Measurements from ENCODE around the gene MNX1. TPM values are rescaled to one million over a fixed set of nuclear protein-coding genes. Genes with fewer than 3 reads are reported as not detected.

Gene MNX1
- total RNA-seq, result not detected in 2 replicates

DNA sequence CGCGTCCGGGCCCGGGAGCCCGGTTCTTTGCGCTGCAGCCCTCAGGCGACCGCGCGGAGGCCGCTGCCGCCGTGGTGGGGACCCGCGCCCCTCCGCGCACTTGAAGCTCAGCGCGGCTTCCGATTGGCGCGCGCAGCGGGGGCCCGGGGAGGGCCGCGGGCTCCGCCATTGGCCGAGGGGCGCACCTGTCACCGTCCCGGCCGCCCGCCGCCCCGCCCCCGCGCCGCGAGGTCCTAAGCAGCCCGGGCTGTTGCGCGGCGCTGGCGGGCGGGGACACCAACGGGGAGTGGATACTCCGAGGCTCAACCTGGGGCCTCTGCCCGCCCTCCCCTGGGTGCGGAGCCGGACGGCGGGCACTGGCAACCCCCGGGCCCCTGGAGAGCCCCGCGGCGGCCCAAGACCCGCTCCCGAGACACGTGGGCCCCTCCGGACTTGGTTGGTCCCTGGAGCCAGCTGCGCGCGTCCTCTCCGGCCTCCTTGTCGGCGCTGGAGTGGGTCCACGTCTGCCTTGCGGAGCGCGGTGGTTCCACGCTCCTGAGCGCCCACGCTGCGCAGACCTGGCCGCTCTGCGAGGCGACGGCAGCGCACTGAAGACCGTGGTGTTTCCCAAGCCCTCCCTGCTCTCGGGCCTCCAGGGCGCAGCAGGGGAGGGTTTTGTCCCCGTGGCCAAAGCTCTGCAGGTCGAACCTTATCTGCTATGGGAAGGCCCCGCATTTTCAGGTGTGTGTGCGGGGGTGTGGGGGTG, at the start of gene MNX1:
Gene MNX1, minus strand, starts transcription at position 76 of the 745 bp plus-strand sequence. CDS start 313 bp downstream, outside the sequence.
- intact Hi-C loops (cut with micrococcal nuclease), result loop anchor here (2.0 kb wide), 1 partner anchor 680 kb away; no protein-coding TSS in a partner anchor
- peak within 1 kb of the TSS; percentile 51 for H3K27ac Mint-ChIP-seq

DNA sequence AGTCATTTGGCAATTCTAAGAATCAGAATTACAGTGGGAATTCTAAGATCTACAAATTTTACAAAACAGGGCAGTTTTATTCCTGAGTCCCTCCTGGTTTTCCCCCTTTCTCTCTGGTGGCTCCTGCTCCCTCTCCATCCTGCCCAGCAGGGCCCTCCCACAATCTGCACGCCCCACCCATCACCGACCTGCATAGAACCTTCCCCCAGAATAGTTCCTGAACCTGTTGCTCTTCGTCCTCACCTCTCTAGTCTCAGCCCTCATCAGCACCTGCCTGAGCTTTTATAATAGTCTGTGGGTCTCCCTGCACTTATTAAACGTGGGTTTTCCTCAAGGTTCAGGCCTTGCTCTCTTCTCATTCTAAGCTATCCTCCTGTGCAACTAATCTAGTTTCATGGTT, 49.1 kb upstream of the MNX1 start:
- Mint-ChIP-seq H3K27me3 (ENCODE audit: insufficient read depth) (no peaks in the 10 kb centered on the region), H3K4me3 (no peak overlapping the region), H3K9me3 (peaks cover 17% of the 10 kb centered on the region), H3K36me3 (ENCODE audit: low read depth) (no peaks in the 10 kb centered on the region), H3K27ac (no peak overlapping the region), H3K4me1 (ENCODE audit: low read depth) (no peaks in the 10 kb centered on the region)
- intact Hi-C loops (cut with micrococcal nuclease), result no loop called here
- no peak for DNase-seq (ENCODE audit: low spot score)

More for the DNA sequence above, at the start of gene MNX1:
- H3K36me3 Mint-ChIP-seq (ENCODE audit: low read depth), result no peaks in the 10 kb centered on the region
- peaks cover 79% of the 10 kb centered on the region for H3K27me3 Mint-ChIP-seq (ENCODE audit: insufficient read depth)
- DNase-seq (ENCODE audit: low spot score), result peak; percentile 30
- H3K4me1 Mint-ChIP-seq (ENCODE audit: low read depth), result peaks cover under 1% of the 10 kb centered on the region
- H3K4me3 Mint-ChIP-seq, result peak within 1 kb of the TSS; percentile 37
- no peaks in the 10 kb centered on the region for H3K9me3 Mint-ChIP-seq

DNA sequence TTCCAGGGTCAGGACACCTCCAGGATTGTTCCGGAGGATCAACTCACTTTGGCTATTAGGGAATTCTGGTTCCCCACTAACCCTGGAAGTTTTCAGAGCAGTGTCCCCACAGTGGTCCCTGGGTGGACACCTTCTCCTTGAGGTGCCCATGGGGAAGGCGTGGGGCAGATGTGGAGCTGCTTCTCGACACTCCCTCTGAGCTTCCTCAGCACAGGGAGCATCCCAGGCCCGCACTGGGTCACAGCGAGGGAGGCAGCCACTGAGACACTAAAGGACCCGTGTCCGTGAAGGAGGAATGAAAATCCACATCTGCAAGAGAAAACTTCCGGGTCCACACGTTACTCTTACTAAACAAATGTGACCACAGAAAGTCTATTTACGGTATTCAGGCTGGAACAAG, 48.2 kb upstream of the MNX1 start:
- H3K36me3 Mint-ChIP-seq (ENCODE audit: low read depth), result no peaks in the 10 kb centered on the region
- peaks cover 12% of the 10 kb centered on the region for H3K9me3 Mint-ChIP-seq
- intact Hi-C loops (cut with micrococcal nuclease), result no loop called here

DNA sequence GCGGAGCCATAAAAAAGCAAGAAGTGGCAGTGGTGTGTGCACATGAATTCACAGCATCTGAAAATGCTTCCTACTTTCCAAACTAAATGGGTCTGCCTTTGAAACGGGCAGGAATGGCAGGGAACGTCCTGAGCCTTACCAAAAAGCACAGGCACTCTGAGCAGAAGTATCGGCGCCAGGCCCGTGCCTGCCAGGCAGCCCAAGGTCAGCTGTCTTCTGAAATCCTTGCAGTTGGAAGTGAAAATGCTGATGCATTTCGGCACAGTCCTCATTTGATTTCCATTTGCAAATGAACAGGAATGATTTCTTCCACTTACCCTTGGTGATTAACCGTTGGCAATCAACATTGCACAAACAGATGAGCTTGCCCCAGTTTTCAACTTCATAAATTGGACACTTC, 47.6 kb upstream of the MNX1 start:
- Mint-ChIP-seq H3K36me3 (ENCODE audit: low read depth) (no peaks in the 10 kb centered on the region), H3K27me3 (ENCODE audit: insufficient read depth) (peaks cover 6% of the 10 kb centered on the region), H3K4me3 (no peak overlapping the region), H3K27ac (no peak overlapping the region), H3K4me1 (ENCODE audit: low read depth) (no peaks in the 10 kb centered on the region), H3K9me3 (peaks cover 8% of the 10 kb centered on the region)
- DNase-seq (ENCODE audit: low spot score), result no peak
- intact Hi-C loops (cut with micrococcal nuclease), result no loop called here

More for the DNA sequence above, 48.2 kb upstream of the MNX1 start:
- Mint-ChIP-seq H3K27me3 (ENCODE audit: insufficient read depth) (no peaks in the 10 kb centered on the region), H3K27ac (no peak overlapping the region), H3K4me1 (ENCODE audit: low read depth) (no peaks in the 10 kb centered on the region), H3K4me3 (no peak overlapping the region)
- DNase-seq (ENCODE audit: low spot score), result no peak

DNA sequence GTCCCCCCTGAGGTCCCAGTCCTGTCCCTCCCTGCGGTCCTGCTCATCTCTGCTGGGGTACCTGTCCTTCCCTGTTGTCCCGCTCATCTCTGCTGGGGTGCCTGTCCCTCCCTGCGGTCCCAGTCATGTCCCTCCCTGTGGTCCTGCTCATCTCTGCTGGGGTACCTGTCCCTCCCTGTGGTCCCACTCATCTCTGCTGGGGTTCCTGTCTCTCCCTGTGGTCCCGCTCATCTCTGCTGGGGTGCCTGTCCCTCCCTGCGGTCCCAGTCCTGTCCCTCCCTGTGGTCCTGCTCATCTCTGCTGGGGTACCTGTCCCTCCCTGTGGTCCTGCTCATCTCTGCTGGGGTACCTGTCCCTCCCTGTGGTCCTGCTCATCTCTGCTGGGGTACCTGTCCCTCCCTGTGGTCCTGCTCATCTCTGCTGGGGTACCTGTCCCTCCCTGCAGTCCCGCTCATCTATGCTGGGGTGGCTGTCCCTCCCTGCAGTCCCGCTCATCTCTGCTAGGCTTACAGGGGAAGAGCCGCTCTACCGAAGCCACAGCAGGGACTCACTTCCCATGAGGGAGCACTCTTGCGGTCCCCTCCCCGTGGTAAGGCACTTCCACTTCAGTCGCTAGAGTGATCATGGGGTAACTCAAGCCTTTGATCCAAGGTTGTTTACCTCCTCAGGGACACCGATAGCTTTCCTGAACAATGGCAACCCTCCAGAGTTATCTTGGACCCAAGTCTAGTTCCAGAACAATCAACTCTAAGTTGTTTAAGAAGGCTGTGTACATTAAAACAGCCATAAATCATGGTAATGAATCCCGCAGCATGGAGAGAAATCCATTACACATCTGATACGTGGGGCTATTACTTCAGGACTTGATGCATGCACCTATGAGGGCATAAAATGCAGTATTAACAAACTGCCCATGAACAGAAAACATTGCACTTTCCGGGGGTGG, 46.8 kb upstream of the MNX1 start:
- Mint-ChIP-seq H3K27ac (no peak overlapping the region), H3K4me1 (ENCODE audit: low read depth) (no peaks in the 10 kb centered on the region), H3K27me3 (ENCODE audit: insufficient read depth) (peaks cover 6% of the 10 kb centered on the region), H3K4me3 (no peak overlapping the region), H3K36me3 (ENCODE audit: low read depth) (no peaks in the 10 kb centered on the region), H3K9me3 (no peaks in the 10 kb centered on the region)
- no peak for DNase-seq (ENCODE audit: low spot score)
- intact Hi-C loops (cut with micrococcal nuclease), result no loop called here

DNA sequence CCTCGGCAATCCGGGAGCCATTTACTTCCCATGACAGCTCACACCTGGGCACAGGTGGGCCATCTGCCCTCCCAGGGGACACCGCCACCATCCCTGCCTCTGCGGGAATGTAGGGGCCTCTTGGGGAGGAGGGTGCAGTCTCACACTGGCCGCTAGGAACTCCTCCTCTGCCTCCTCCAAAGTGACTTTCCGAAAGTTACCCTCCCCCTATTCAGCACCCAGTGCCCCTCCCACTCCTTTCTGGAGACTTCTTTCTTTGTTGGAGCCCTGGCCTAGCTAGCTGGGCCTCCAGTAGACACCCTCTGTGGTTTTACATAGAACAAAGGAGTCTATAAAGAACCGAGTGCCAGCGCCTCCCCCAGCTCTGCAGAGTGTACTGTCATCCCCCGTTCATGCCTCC, 45.8 kb upstream of the MNX1 start:
- no peak for DNase-seq (ENCODE audit: low spot score)
- H3K27me3 Mint-ChIP-seq (ENCODE audit: insufficient read depth), result peaks cover 6% of the 10 kb centered on the region
- no peaks in the 10 kb centered on the region for H3K9me3 Mint-ChIP-seq
- intact Hi-C loops (cut with micrococcal nuclease), result no loop called here
- H3K27ac Mint-ChIP-seq, result no peak overlapping the region
- no peaks in the 10 kb centered on the region for H3K4me1 Mint-ChIP-seq (ENCODE audit: low read depth)
- no peak overlapping the region for H3K4me3 Mint-ChIP-seq
- H3K36me3 Mint-ChIP-seq (ENCODE audit: low read depth), result no peaks in the 10 kb centered on the region

DNA sequence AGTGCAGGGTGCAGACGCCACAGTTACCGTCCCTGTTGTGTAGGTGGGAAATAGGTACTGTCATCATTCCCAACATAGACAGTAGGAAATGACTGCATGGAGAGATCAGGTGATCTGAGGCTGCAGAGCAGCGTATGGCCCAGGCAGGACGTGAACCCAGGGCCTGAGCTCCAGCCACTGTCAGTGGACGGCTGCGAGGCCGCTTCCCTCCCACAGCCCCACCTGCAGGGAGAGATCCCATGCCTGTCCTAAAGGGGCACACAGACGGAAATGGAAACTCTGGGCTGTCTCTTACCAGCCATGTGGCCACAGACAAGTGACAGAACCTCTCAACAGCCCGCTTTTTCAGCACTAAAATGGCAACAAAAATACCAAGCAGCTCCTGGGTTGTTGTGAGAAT, 44.5 kb upstream of the MNX1 start:
- DNase-seq (ENCODE audit: low spot score), result no peak
- Mint-ChIP-seq H3K27ac (no peak overlapping the region), H3K4me1 (ENCODE audit: low read depth) (no peaks in the 10 kb centered on the region), H3K9me3 (no peaks in the 10 kb centered on the region), H3K4me3 (no peak overlapping the region), H3K36me3 (ENCODE audit: low read depth) (no peaks in the 10 kb centered on the region), H3K27me3 (ENCODE audit: insufficient read depth) (peaks cover 6% of the 10 kb centered on the region)
- intact Hi-C loops (cut with micrococcal nuclease), result no loop called here

DNA sequence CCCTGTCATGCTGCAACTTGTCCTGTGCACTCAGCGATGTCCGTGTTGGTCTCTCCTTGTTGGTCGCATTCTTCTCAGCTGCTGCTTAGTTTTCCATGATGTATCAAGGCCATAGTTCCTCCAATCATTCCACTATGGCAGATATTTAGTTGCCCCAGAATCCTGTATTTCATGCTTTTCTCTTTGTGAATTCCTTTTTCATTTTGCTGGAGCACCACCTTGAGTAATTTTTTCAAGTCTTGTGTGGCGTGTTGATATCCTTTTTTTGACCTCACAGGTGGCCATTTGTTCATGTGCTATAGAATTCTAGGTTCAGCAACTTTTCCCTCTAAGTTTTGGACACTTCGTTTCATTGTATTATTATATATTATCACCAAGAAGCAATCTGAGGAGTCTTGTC, 42.7 kb upstream of the MNX1 start:
- H3K27ac Mint-ChIP-seq, result no peak overlapping the region
- intact Hi-C loops (cut with micrococcal nuclease), result no loop called here
- H3K9me3 Mint-ChIP-seq, result no peaks in the 10 kb centered on the region
- H3K4me3 Mint-ChIP-seq, result no peak overlapping the region
- no peaks in the 10 kb centered on the region for H3K36me3 Mint-ChIP-seq (ENCODE audit: low read depth)
- no peaks in the 10 kb centered on the region for H3K4me1 Mint-ChIP-seq (ENCODE audit: low read depth)
- no peak for DNase-seq (ENCODE audit: low spot score)
- peaks cover 6% of the 10 kb centered on the region for H3K27me3 Mint-ChIP-seq (ENCODE audit: insufficient read depth)

DNA sequence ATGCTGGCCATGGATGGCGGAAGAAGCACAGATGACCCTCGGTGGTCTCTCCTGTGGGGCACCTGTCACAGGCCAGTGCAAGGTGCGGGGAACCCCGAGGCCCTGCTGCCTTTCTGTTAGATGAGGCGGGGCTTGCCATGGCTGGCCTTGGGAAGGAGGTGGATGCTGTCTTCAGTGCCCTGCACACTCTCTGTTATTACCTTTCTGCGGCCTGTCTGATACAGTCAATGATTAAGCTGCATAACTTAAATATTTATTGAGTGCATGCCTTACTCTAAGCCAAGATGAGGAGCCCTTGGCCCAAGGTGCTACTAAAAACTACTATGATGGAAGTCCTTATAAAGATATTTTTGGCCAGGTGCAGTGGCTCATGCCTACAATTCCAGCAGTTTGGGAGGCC, 36.7 kb upstream of the MNX1 start:
- Mint-ChIP-seq H3K27ac (no peak overlapping the region), H3K4me1 (ENCODE audit: low read depth) (no peaks in the 10 kb centered on the region)
- intact Hi-C loops (cut with micrococcal nuclease), result no loop called here

DNA sequence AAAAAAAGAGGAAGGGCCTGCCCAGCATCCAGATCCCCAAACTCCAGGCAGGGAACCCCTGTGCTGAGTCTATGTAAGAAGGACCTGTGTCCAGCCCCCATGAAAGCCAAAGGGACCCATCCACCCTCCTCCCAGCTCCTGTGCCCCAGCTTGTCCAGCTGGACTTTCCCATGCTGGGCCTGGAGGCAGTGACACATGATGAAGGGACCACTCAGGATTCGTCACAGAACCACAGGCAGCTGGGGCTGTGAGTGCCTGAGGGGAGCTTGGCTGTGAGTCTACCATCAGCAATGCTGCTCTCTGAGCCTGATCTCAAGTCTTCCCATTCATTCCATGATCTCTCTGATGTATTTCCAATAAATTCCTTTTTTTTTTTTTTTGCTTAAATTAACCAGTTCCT, 36.2 kb upstream of the MNX1 start:
- no peak overlapping the region for H3K4me3 Mint-ChIP-seq
- no peak overlapping the region for H3K27ac Mint-ChIP-seq
- no peaks in the 10 kb centered on the region for H3K9me3 Mint-ChIP-seq
- intact Hi-C loops (cut with micrococcal nuclease), result no loop called here
- peaks cover 1% of the 10 kb centered on the region for H3K27me3 Mint-ChIP-seq (ENCODE audit: insufficient read depth)
- no peaks in the 10 kb centered on the region for H3K4me1 Mint-ChIP-seq (ENCODE audit: low read depth)
- DNase-seq (ENCODE audit: low spot score), result no peak
- H3K36me3 Mint-ChIP-seq (ENCODE audit: low read depth), result no peaks in the 10 kb centered on the region

More for the DNA sequence above, 36.7 kb upstream of the MNX1 start:
- Mint-ChIP-seq H3K27me3 (ENCODE audit: insufficient read depth) (peaks cover 1% of the 10 kb centered on the region), H3K4me3 (no peak overlapping the region), H3K36me3 (ENCODE audit: low read depth) (no peaks in the 10 kb centered on the region), H3K9me3 (no peaks in the 10 kb centered on the region)
- DNase-seq (ENCODE audit: low spot score), result no peak

DNA sequence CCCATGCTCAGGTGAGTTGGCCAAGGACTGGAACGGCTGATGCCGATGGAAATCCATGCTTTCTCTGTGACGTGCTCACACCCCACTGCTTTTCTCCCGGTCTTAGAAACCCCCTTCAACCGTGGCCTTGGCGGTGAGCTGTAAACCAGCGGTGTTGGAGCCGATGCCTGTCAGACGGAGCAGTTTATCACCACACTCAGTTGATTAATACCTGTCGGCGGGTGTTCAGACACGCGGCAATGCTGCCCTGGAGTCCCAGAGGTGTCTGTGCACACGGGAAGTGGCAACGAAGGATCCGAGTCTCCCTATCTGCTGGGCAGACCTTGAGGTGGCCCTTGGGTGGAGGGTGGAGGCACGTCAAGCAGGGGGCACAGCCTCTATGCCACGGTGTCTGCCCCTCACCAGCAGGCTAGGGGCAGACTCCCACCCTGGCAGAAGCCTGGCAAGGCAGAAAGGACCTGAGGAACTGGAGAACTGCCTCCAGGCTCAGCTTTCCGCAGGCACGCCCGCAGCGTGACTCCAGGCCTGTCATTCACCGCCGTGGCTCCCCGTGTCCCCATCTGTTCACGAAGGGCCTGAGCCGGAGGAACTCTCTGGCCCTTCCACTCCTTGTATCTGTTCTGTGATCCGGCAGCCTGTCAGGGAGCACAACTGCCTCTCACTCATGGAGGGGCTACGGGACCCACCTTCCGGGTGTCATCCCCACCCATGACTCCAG, 34.6 kb upstream of the MNX1 start:
- no peak for DNase-seq (ENCODE audit: low spot score)
- H3K27ac Mint-ChIP-seq, result no peak overlapping the region
- no peak overlapping the region for H3K4me3 Mint-ChIP-seq
- H3K36me3 Mint-ChIP-seq (ENCODE audit: low read depth), result no peaks in the 10 kb centered on the region
- H3K4me1 Mint-ChIP-seq (ENCODE audit: low read depth), result no peaks in the 10 kb centered on the region
- H3K9me3 Mint-ChIP-seq, result no peaks in the 10 kb centered on the region
- intact Hi-C loops (cut with micrococcal nuclease), result no loop called here
- H3K27me3 Mint-ChIP-seq (ENCODE audit: insufficient read depth), result peaks cover 1% of the 10 kb centered on the region

DNA sequence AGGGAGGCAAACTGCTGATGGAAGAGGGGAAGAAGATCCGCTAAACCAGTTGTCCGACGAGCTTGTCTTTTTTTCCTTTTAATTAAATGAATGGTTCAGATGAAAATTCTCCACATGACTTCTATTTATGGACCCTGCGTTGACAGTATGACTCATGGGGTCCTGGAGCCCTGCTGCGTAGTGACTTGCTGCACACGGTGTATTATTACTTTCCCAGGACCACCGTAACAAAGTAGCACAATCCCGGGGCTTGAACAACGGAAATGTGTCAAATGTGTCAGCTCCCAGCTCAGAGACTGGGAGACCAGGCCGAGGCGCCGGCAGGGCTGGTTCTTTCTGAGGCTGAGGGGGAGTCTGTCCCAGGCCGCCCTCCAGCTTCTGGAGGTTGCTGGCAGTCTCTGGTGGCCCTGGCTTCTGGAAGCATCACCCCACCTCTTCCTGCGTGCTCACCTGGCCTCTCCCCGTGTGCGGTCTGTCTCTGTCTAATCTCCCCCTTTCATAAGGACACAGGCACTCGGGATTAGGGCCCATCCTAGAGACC, 33.8 kb upstream of the MNX1 start:
- H3K9me3 Mint-ChIP-seq, result no peaks in the 10 kb centered on the region
- H3K4me3 Mint-ChIP-seq, result no peak overlapping the region

More for the DNA sequence above, 33.8 kb upstream of the MNX1 start:
- DNase-seq (ENCODE audit: low spot score), result no peak
- H3K27ac Mint-ChIP-seq, result no peak overlapping the region
- H3K4me1 Mint-ChIP-seq (ENCODE audit: low read depth), result no peaks in the 10 kb centered on the region
- peaks cover 1% of the 10 kb centered on the region for H3K27me3 Mint-ChIP-seq (ENCODE audit: insufficient read depth)
- no peaks in the 10 kb centered on the region for H3K36me3 Mint-ChIP-seq (ENCODE audit: low read depth)
- intact Hi-C loops (cut with micrococcal nuclease), result no loop called here

Measured in activated T-helper 1 cell treated with anti-CD3 and anti-CD28 coated beads, Interleukin-12 subunit alpha, Interleukin-12 subunit beta, Interleukin-2, Interleukin-4 antibody, amounts not matched to agents 30 ng/mL and 10 ng/mL and 1 ng/mL, durations not matched to agents 14 hours and 24 hours and 36 hours (primary cell).